K562 (cell line): ENCODE data around the gene PGAP2. TPM values are rescaled to one million over a fixed set of nuclear protein-coding genes. Genes with fewer than 3 reads are reported as not detected.

Source experiments
- BCOR ChIP-seq: fragments of 450-650 bp; IDR thresholded peaks from 2 replicates; pipeline ENCODE4 v1.6.1; 2016
- CHD2 ChIP-seq: IDR thresholded peaks from 2 replicates; pipeline ENCODE4 v1.6.1; 2011; ENCODE audit warnings: low read depth, low read length
- IFI16 ChIP-seq: fragments of 250-450 bp; sonication (Bioruptor Pico); IDR thresholded peaks from 2 replicates; pipeline ENCODE4 v2.1.2; 2022; ENCODE audit warnings: mild to moderate bottlenecking, inconsistent platforms
- PHB2 ChIP-seq: fragments of 450-650 bp; IDR thresholded peaks from 2 replicates; pipeline ENCODE4 v1.6.1; 2017; ENCODE audit warnings: low read depth
- ZSCAN29 ChIP-seq: fragments of 450-650 bp; IDR thresholded peaks from 2 replicates; pipeline ENCODE4 v1.6.1; 2017
- polyA plus RNA-seq, 8 experiments: library from polyadenylated mRNA; depleted of rRNA in 4 of 8; stranded (reverse) in 5 of 8; unstranded in 3 of 8; fragments of >200 nt; fragmentation: Nextera tagmentation in 2 of 8; fragmentation: Illumina TruSeq in 1 of 8; extraction: Ambion mirVana in 2 of 8; extraction: Trizol in 1 of 8; gene quantifications; 2 replicates each; pipeline versions ENCODE4 v1.2.1 to v1.2.3, GENCODE V29; 2011 to 2014; ENCODE audit warnings: inconsistent platforms in 1 of 8, missing spikeins in 1 of 8
- total RNA-seq, 7 experiments: library from RNA; depleted of rRNA in 6 of 7; stranded (reverse); fragments of >200 nt in 6 of 7; fragmentation: Illumina TruSeq in 2 of 7; extraction: Trizol in 2 of 7; gene quantifications; 2 replicates each; pipeline versions ENCODE4 v1.2.1 to v1.2.3, GENCODE V29; 2011 to 2021; ENCODE audit warnings: low replicate concordance in 1 of 7
- TF ChIP-seq, protein P1 (sequence below): fragments of 200-800 bp; sonication (Bioruptor generic); IDR thresholded peaks from 2 replicates; pipeline ENCODE4 v1.6.1; 2016; ENCODE audit warnings: missing genetic modification characterization, missing compliant biosample characterization
- TF ChIP-seq, protein P2 (sequence below): sonication (generic); formaldehyde crosslinking; IDR thresholded peaks from 2 replicates; pipeline ENCODE4 v1.8.0; 2022; ENCODE audit warnings: mild to moderate bottlenecking, missing genetic modification reagents
- TF ChIP-seq, protein P3 (sequence below): fragments of 450-650 bp; IDR thresholded peaks from 2 replicates; pipeline ENCODE4 v1.6.1; 2017; ENCODE audit warnings: antibody characterized with exemption, mild to moderate bottlenecking
- TF ChIP-seq, protein P4 (sequence below): fragments of 450-650 bp; IDR thresholded peaks from 2 replicates; pipeline ENCODE4 v1.6.1; 2016

PGAP2 gene
- total and polyA plus RNA-seq, 9 of the 15 experiments (the other 6 are each of a cell fraction or from before 2014, with no cell fraction given): 17.9 to 47.2 (median 33.7) TPM

DNA sequence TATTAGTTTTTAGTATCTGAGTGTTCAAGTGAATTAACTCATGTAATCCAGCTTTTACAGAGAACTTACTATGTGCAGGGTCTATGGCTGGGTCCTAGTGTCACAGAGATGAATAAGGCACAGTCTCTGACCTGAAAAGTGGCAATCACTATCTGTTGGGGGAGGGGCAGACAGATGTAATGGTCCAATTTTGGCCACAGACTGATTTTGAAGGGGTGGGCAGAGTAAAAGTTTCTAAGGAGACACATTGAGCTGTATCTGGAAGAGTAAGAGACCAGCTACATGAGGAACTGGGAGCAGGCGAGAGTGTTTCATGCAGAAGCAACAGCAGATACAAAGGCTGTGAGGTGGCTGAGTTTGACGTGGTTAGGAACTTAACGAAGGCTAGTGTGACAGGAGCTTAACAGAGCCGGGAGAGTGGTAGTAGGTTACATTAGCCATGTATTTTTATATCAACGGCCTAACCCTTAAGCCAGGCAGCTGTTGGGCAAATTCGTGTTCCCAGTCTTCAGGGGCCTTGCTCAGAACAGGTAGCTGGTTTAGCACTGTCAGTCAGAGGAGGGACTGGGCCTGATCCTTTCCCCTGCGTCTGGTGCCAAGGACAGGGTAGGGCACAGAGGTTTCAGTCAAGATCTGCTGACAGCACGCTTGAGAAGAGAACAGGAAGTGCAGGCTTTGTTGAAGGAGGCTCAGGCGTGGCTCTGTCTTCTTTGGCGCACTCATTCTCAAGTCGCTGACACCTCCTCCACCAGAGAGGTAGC, 45.7 kb downstream of the PGAP2 start (continued):
- TF ChIP-seq, protein P1, sequence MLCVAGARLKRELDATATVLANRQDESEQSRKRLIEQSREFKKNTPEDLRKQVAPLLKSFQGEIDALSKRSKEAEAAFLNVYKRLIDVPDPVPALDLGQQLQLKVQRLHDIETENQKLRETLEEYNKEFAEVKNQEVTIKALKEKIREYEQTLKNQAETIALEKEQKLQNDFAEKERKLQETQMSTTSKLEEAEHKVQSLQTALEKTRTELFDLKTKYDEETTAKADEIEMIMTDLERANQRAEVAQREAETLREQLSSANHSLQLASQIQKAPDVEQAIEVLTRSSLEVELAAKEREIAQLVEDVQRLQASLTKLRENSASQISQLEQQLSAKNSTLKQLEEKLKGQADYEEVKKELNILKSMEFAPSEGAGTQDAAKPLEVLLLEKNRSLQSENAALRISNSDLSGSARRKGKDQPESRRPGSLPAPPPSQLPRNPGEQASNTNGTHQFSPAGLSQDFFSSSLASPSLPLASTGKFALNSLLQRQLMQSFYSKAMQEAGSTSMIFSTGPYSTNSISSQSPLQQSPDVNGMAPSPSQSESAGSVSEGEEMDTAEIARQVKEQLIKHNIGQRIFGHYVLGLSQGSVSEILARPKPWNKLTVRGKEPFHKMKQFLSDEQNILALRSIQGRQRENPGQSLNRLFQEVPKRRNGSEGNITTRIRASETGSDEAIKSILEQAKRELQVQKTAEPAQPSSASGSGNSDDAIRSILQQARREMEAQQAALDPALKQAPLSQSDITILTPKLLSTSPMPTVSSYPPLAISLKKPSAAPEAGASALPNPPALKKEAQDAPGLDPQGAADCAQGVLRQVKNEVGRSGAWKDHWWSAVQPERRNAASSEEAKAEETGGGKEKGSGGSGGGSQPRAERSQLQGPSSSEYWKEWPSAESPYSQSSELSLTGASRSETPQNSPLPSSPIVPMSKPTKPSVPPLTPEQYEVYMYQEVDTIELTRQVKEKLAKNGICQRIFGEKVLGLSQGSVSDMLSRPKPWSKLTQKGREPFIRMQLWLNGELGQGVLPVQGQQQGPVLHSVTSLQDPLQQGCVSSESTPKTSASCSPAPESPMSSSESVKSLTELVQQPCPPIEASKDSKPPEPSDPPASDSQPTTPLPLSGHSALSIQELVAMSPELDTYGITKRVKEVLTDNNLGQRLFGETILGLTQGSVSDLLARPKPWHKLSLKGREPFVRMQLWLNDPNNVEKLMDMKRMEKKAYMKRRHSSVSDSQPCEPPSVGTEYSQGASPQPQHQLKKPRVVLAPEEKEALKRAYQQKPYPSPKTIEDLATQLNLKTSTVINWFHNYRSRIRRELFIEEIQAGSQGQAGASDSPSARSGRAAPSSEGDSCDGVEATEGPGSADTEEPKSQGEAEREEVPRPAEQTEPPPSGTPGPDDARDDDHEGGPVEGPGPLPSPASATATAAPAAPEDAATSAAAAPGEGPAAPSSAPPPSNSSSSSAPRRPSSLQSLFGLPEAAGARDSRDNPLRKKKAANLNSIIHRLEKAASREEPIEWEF: peak; percentile 45; the same call in 1 of the 2 replicates
- TF ChIP-seq CHD2 (peak; percentile 21; the same call in 1 of the 2 replicates), ZSCAN29 (no peak), BCOR (no peak), PHB2 (no peak), IFI16 (CRISPR knock-in tag) (no peak)
- TF ChIP-seq, protein P2, sequence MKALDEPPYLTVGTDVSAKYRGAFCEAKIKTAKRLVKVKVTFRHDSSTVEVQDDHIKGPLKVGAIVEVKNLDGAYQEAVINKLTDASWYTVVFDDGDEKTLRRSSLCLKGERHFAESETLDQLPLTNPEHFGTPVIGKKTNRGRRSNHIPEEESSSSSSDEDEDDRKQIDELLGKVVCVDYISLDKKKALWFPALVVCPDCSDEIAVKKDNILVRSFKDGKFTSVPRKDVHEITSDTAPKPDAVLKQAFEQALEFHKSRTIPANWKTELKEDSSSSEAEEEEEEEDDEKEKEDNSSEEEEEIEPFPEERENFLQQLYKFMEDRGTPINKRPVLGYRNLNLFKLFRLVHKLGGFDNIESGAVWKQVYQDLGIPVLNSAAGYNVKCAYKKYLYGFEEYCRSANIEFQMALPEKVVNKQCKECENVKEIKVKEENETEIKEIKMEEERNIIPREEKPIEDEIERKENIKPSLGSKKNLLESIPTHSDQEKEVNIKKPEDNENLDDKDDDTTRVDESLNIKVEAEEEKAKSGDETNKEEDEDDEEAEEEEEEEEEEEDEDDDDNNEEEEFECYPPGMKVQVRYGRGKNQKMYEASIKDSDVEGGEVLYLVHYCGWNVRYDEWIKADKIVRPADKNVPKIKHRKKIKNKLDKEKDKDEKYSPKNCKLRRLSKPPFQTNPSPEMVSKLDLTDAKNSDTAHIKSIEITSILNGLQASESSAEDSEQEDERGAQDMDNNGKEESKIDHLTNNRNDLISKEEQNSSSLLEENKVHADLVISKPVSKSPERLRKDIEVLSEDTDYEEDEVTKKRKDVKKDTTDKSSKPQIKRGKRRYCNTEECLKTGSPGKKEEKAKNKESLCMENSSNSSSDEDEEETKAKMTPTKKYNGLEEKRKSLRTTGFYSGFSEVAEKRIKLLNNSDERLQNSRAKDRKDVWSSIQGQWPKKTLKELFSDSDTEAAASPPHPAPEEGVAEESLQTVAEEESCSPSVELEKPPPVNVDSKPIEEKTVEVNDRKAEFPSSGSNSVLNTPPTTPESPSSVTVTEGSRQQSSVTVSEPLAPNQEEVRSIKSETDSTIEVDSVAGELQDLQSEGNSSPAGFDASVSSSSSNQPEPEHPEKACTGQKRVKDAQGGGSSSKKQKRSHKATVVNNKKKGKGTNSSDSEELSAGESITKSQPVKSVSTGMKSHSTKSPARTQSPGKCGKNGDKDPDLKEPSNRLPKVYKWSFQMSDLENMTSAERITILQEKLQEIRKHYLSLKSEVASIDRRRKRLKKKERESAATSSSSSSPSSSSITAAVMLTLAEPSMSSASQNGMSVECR (CRISPR knock-in tag): 0 out of 2 replicates have a peak, but pooled peaks have one; percentile 15
- TF ChIP-seq, protein P3, sequence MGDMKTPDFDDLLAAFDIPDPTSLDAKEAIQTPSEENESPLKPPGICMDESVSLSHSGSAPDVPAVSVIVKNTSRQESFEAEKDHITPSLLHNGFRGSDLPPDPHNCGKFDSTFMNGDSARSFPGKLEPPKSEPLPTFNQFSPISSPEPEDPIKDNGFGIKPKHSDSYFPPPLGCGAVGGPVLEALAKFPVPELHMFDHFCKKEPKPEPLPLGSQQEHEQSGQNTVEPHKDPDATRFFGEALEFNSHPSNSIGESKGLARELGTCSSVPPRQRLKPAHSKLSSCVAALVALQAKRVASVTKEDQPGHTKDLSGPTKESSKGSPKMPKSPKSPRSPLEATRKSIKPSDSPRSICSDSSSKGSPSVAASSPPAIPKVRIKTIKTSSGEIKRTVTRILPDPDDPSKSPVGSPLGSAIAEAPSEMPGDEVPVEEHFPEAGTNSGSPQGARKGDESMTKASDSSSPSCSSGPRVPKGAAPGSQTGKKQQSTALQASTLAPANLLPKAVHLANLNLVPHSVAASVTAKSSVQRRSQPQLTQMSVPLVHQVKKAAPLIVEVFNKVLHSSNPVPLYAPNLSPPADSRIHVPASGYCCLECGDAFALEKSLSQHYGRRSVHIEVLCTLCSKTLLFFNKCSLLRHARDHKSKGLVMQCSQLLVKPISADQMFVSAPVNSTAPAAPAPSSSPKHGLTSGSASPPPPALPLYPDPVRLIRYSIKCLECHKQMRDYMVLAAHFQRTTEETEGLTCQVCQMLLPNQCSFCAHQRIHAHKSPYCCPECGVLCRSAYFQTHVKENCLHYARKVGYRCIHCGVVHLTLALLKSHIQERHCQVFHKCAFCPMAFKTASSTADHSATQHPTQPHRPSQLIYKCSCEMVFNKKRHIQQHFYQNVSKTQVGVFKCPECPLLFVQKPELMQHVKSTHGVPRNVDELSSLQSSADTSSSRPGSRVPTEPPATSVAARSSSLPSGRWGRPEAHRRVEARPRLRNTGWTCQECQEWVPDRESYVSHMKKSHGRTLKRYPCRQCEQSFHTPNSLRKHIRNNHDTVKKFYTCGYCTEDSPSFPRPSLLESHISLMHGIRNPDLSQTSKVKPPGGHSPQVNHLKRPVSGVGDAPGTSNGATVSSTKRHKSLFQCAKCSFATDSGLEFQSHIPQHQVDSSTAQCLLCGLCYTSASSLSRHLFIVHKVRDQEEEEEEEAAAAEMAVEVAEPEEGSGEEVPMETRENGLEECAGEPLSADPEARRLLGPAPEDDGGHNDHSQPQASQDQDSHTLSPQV: peak; percentile 35
- TF ChIP-seq, protein P4, sequence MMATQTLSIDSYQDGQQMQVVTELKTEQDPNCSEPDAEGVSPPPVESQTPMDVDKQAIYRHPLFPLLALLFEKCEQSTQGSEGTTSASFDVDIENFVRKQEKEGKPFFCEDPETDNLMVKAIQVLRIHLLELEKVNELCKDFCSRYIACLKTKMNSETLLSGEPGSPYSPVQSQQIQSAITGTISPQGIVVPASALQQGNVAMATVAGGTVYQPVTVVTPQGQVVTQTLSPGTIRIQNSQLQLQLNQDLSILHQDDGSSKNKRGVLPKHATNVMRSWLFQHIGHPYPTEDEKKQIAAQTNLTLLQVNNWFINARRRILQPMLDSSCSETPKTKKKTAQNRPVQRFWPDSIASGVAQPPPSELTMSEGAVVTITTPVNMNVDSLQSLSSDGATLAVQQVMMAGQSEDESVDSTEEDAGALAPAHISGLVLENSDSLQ: peak; percentile 48
